Activated CD4-positive, CD25-positive, alpha-beta regulatory T cell treated with anti-CD3 and anti-CD28 coated beads, Interleukin-2, amount 50 U/mL, for 16 hours (primary cell): ENCODE data around the gene TFRC.
"Not testable (repeated sequence)": the region's sequence is repeated elsewhere in the genome, so short reads cannot be mapped to it uniquely, and the experiment has no call there.

Experiments
- DNase-seq: peaks from one replicate; pipeline ENCODE4 v3.0.0-alpha.2; 2020; ENCODE audit warnings: low read depth, low spot score

The TFRC gene

GRCh38 chr3:196048922-196049598, 32.8 kb downstream of the TFRC start:
- DNase-seq: no peak

- no peak for DNase-seq
These were observed 34.4 kb downstream of the TFRC start for GRCh38 chr3:196047391-196048030.

DNA sequence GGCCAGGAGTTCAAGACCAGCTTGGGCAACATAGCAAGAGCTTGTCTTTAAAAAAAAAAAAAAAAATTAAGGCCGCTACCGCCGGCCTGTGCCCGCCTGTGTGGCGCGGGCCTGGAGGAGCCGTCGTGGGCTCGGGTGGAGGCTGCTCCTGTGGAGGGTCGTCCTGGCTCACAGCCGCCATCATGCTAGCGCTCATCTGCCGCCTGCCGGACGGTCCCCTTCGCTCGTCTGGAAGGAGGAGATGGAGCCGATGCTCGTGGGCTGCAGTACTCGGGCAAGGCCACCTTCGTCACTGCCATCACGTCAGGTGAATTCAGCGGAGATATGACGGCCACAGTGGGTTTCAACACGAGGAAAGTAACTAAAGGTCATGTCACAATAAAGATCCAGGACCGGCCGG, 37.4 kb downstream of the TFRC start:
- no peak for DNase-seq

DNA sequence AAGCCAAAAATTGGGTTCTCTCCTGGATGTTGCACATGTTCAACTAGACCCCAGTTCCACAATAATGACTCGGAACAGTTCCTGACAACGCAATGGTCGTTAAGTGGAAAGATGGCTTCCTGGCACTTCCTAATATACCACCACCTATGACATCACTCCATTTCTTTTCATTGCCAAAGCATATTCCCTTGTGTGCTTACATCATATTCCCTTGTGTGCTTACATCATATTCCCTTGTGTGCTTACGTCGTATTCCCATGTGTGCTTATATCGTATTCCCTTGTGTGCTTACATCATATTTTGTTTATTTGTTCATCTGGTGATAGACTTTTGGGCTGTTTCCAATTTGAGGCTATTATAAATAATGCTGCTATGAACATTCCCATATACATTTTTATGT, 39.2 kb downstream of the TFRC start:
- no peak for DNase-seq

DNA sequence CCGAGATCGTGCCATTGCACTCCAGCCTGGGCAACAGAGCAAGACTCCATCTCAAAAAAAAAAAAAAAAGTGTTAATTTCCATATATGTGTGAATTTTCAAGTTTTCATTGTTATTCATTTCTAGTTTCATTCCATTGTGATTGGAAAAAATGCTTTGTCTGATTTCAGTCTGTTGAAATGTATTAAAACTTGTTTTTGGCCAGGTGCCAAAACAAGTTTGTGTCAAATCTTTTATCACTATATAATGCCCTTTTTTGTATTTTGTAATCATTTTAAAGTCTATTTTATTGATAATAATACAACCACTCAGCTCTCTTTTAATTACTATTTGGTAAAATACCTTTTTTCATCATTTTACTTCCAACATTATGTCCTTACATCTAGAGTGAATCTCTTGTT, 42.5 kb downstream of the TFRC start:
- DNase-seq: no peak

DNA sequence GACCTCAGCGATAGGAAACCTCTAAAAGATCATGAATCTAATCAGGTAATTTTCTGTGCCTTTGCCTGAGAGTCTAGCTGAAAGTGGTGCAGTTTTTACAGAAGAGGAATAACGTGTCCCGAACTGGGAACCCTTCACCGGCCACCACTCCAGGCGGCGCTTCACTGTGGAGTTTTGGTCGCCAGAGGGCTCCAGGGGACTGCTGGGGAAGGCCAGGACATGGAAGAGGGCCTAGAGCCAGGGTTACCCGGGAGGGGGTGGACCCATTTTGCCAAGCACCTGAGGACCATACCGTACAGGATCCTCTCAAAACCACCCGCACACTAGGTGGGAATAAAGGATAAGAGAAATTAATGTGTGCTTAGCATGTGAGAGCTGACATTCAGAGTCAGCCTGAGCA, 55.8 kb downstream of the TFRC start:
- not testable (repeated sequence) for DNase-seq

- DNase-seq: no peak
These were observed 56.9 kb downstream of the TFRC start for GRCh38 chr3:196024968-196025367.

DNA sequence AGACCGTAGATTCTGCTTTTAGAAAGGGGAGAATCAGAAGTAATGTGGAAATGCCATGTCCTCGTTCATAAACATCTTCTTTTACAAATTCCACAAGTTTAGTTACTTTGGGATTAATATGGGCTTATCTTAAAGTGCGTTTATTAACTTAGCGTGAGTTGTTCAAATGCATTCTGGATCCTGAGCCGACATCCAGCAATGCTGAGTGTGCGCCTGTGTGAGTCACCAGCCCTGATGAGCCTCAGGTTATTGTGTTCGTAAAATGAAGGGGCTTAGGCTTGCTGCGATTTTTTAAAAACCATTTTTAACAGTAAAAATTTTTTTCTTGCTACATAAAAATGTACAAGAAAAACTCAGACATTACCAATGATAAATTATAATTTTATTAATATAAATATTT, 57.9 kb downstream of the TFRC start:
- DNase-seq: no peak

GRCh38 chr3:196022499-196022878, 59.4 kb downstream of the TFRC start:
- not testable (repeated sequence) for DNase-seq

DNA sequence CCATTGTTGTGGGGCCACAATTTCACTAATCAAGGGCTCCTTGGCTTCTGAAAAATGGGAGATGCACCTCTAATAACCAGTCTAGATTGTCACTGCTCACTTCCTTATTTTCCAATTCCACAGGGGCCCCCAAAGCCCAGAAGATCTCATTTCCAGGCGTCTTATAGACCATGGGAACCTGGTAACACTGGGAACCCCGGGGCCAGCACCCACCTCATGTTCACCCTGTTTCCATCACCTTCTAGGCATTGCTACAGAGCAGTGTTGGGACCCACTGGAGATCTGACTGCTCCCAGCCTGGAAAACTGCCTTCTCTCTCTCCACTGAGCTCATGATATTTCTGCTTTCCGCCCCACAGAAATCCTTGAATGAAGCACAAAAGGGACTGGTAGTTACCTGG, 61.5 kb downstream of the TFRC start:
- no peak for DNase-seq

DNA sequence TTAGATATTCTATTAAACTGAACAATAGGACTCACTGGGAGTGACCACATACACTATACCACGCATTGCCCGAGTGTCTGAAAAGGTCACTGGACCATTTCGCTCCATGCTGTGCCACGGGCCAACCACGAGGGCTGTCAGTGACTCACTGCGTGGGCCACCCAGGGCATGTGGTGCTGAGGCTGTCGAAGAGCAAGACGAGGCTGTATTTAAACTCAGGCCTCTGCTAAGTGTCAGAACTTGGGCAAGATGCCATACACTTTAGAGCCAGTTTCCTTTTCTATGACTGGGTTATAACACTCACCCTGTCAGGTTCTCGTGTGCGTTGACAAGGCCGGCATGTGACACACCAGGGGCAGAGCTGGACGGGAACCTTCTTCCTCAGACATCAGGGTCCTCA, 62.3 kb downstream of the TFRC start:
- DNase-seq: not testable (repeated sequence)

DNA sequence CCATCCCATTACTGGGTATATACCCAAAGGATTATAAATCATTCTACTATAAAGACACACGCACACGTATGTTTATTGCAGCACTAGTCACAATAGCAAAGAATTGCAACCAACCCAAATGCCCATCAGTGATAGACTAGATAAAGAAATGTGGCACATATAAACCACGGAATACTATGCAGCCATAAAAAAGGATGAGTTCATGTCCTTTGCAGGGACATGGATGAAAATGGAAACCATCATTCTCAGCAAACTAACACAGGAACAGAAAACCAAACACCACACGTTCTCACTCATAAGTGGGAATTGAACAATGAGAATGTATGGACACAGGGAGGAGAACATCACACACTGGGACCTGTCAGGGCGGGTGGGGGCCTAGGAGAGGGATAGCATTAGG, 63.7 kb downstream of the TFRC start:
- DNase-seq: not testable (repeated sequence)

- DNase-seq: no peak
These were observed 65.4 kb downstream of the TFRC start for GRCh38 chr3:196016485-196016884.

DNA sequence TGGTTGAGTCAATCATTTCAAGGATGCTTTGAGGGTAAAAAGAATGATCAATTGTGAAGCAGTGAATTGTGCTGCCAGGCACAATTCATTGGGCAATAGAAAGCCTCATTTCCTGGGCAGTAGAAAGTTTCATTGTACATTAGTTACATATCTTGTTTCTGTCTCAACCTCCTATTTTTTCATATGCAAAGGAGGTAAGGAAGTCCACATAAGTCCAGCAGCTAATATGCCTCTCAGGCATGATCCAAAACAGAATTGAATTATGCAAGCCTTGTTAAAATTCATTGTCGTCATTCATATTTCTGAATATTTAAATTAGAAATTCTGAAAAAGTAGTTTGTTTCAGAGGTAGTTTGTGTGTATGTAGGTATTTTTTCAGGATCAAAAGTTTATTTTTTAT, 65.8 kb downstream of the TFRC start:
- no peak for DNase-seq

- no peak for DNase-seq
These were observed 68.1 kb downstream of the TFRC start for GRCh38 chr3:196013587-196014487.

GRCh38 chr3:196012941-196013476, 68.9 kb downstream of the TFRC start:
- no peak for DNase-seq

- no peak for DNase-seq
These were observed 69.4 kb downstream of the TFRC start for GRCh38 chr3:196012481-196012880.

DNA sequence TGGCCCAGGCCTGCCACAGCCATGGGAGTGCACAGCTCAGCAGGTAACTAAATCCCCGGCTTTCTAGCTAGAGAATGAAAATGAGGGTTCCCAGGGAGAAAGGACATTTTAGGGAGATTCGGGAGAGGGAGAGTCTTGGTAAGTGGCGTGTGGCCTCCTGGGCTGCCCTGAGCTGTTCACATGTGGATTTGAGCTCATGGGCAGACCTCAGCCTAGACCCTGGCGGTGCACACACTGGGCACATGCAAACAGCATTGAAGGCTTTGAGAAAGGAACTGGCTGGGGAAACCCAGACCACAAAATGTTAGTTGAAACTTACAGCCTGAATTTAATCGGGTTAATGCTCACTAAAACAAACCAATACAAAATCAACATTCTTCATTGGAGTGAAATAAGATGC, 72.4 kb downstream of the TFRC start:
- DNase-seq: no peak

DNA sequence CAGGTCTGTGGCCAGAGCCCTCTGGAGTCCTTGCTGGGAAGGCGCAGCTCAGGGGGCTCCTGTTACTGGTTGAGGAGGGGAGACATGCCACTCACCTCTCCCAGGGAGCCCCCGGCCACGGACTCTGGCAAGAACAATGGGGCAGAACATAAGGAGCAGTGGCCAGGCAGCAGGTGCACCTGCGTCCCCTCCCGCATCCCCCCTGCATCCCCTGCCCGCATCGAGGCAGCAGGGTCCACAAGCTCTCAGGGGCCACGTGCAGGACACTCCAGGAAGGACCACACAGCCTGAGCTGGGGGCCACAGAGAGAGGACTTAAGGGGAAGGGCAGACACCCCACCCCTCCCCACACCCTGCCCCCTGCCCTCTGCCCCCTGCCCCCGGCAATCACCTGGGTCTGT, 73.0 kb downstream of the TFRC start:
- DNase-seq: no peak

- no peak for DNase-seq
These were observed 73.5 kb downstream of the TFRC start for GRCh38 chr3:196008387-196008786.

GRCh38 chr3:196007744-196008335, 74.0 kb downstream of the TFRC start:
- DNase-seq: no peak

DNA sequence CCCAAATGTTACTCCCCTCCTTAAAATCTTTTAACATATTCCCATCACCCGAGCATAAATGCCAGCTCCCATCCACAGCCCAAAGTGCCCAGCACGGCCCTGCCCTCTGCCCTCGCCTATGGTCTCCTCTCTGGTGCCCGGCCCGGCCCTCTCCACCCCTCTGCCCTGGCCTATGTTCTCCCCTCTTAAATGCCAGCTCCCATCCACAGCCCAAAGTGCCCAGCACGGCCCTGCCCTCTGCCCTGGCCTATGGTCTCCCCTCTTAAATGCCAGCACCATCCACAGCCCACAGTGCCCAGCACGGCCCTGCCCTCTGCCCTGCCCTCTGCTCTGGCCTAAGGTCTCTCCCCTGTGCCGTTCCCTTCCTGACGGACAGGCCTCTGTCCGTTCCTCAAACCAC, 76.6 kb downstream of the TFRC start:
- DNase-seq: not testable (repeated sequence)
